ENCODE measurements around the gene EDRF1. TPM values are rescaled to one million over a fixed set of nuclear protein-coding genes. Genes with fewer than 3 reads are reported as not detected.

The EDRF1 gene
- total RNA-seq, 1 donor from 2014 or later, result 43.4 TPM

Other genes with a start within 250 kb of the EDRF1 start
- gene TEX36, start 36.5 kb upstream of the EDRF1 start, total RNA-seq, result not detected in 2 replicates
- gene MMP21, start 56.1 kb downstream of the EDRF1 start, total RNA-seq, result not detected in 2 replicates
- gene UROS, start 103.5 kb downstream of the EDRF1 start, total RNA-seq, result 49.0 and 57.8 TPM in 2 replicates
- 127 and 128 TPM in 2 replicates for gene BCCIP, start 103.8 kb downstream of the EDRF1 start, total RNA-seq
- 13.0 and 13.9 TPM in 2 replicates for gene DHX32, start 161.6 kb downstream of the EDRF1 start, total RNA-seq
- not detected in 2 replicates for gene FANK1, start 176.9 kb downstream of the EDRF1 start, total RNA-seq

Data from activated T-helper 1 cell treated with anti-CD3 and anti-CD28 coated beads, Interleukin-12 subunit alpha, Interleukin-12 subunit beta, Interleukin-2, Interleukin-4 antibody, amounts not matched to agents 30 ng/mL and 10 ng/mL and 1 ng/mL, durations not matched to agents 14 hours and 24 hours and 36 hours (primary cell).